Fibroblast of skin of right quadriceps (primary cell): Measurements from ENCODE around the gene KAT14.
"Not testable (repeated sequence)": the region's sequence is repeated elsewhere in the genome, so short reads cannot be mapped to it uniquely, and the experiment has no call there.

ENCODE experiments used
- DNase-seq: peaks from one replicate; pipeline ENCODE4 v3.0.0-alpha.2; 2013

KAT14 gene

DNA sequence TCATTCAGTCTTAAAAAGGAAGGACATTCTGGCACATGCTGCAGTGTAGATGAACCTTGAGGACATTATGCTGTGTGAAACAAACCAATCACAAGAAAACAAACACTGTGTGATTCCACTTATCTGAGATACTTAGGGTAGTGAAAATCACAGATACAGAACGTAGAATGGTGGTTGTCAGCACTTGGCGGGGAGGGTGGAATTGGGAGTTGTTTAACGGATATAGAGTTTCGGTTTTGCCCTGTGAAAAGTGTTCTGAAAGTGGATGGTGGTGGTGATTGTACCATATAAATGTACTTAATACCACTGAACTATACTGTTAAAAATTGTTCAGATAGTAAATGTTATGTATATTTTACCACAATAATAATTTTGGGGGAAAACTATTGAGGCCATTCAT, 18.4 kb downstream of the KAT14 start:
- no peak for DNase-seq

DNA sequence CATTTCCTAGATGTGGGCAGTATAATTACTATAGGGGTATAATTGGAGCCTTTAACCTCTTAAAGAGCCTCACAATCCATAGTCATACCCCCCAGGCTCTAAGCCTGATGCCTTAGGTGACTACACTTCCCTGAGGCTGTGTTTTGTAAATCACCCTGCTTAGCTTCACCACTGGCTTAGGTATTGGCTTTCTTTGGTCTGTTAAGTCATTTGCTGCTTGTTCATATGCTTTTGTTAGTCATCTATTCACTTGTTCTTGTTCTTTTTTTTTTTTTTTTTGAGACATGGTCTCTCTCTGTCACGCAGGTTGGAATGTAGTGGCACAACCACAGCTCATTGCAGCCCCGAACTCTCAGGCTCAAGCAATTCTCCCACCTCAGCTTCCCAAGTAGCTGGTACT, 26.7 kb downstream of the KAT14 start:
- DNase-seq = no peak

- DNase-seq = no peak
These were observed 27.9 kb downstream of the KAT14 start for GRCh38 chr20:18165553-18165952.

GRCh38 chr20:18166241-18166881, 28.7 kb downstream of the KAT14 start:
- peak; percentile 7 for DNase-seq

- DNase-seq = no peak
These were observed 29.3 kb downstream of the KAT14 start for GRCh38 chr20:18166950-18167349.

DNA sequence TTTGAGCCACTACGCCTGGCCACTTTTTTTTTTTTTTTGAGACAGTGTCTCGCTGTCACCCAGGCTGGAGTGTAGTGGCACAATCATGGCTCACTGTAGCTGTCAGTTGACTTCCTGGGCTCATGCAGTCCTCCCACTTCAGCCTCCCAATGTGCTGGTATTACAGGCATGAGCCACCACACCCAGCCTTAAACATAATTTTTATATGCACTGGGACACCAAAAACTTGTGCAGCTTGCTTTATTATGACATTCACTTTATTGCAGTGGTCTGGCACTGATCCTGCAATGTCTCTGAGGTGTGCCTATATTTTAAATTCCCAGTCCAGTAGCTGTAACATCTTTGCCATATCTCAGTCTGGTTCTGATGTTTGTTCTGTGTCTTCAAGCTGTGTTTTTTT, 34.7 kb downstream of the KAT14 start:
- no peak for DNase-seq

DNA sequence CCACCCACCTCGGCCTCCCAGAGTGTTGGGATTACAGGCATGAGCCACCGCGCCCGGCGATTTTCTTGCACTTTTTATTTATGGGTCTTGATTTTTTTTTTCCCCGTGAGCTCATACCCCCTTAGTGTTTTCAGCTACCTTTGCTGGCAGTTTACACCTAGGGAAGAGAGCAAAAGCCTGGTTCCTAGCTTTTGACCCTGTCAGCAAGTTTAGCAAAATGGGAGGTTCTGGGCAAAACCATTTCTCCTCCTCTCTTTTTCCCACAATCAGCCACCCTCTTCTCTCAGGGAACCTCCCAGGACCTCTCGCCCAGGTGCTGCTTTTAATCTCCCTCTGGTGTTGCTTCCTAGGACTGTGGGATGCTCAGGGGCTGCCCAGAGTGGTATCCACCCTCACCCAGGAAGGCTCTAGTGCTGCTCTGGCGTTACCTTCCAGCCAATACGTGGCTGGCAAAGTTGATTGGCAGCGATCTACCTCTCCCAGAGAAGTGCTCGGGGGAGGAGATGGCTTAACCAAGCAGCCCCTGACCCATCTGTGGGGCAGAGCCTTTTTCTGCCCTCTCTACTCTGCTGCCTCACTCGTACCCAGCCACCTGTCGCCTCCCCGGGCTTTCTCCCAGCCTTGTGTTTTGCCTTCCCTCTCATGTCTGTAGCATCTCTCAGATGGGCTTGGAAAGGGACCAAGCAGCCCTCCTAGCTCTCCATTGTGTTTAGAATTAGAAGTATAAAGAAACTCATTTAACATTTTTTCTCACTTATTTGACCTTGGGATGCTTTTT, 37.4 kb downstream of the KAT14 start:
- DNase-seq = no peak

DNA sequence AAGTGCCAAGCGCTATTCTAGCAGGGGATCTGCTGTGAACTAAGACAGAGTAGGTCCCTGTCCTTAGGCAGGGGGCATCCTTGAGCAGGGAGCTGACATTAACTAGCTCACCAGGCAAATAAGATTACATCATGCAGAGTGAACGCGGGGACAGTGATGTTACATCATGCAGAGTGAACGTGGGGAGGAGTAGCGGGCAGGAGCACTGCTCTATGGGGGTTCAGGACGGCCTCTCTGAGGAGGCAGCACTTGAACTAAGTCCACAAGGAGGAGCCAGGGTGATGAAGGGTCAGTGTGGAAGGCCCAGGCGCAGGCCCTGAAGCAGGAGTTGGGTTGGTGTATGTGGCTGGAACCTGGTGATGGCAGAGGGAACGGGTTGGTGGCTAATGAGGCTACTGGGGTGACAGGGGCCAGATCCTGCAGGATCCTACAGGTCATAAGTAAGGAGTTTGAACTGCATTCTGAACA, 38.7 kb downstream of the KAT14 start:
- no peak for DNase-seq

- DNase-seq = not testable (repeated sequence)
These were observed 42.7 kb downstream of the KAT14 start for GRCh38 chr20:18180366-18180765.

GRCh38 chr20:18180815-18181214, 43.2 kb downstream of the KAT14 start:
- DNase-seq = no peak

DNA sequence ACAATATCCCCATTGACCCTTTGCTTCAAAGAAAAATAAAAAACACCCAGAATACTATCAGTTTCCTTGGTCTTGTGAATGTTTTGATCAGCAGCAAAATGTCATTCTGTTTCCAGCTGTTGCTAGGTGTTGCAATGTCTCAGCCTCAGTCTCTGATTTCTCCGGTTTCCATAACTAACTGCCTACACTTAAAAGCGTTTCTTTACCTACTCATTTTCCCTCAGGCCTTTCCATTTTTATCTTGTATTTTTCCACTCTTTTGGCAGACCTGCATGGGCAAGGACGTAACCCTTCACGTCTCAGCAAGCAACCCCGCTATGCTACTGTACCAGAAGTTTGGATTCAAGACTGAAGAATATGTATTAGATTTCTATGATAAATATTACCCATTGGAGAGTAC, 49.4 kb downstream of the KAT14 start:
- DNase-seq = no peak

DNA sequence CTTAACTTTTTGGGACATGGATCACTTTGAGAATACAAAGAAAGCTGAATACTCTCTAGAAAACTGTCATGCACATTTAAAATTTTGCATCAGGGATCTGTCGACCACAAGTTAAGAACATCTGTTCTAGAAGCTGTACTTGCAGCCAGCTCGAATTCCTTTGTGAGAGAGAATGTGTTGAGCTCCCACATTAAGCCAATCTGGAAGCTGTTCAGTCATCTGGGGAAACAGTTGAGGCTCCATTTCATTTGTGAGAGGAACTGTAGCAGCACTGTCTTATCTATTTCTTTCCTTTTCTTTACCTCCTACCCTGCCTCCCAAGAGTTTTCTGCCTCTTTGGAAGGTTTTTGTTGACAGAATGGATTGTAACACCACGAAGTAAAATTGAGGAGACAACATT, 50.8 kb downstream of the KAT14 start:
- no peak for DNase-seq

DNA sequence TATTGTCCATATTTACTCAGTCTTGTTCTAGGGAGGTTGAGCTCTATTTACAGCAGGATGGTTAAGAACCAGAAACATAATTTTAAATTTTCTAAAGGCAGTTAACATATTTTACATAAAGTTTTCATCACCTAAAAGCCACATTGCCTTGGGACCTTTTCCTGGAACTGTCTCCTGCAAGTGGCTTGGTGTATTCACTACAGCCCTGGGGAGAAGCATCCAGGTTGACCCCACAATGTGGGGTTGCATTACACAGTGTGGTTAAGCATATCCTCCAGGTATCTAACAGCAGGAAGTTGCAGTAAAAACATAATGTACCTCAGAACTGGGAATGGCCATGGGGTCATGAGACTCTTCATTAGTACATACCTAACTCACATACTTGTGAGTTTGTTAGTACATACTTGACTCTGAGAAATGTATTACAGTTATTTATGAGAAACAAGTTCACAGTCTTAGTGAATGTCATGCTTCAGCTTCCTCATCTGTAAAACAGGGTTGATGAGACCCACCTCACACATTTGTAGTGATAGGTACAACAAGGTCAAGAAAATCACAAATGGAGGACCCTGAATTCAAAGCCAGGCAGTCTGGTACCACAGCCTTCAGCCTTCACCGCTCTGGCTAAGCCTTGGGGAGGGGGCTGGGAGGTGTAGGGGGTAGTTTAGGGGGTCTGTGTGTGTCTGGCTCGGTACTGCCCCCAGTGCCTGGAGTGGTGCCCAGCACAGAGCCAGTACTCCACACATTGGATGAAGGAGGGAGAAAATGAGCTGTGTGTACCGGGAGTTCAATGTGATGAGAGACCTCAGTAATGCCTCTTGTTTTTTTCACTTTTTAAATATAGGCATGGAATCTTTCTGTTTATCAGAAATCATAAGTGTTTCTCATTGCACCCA, 52.9 kb downstream of the KAT14 start:
- DNase-seq = no peak

- DNase-seq = no peak
These were observed 53.6 kb downstream of the KAT14 start for GRCh38 chr20:18191306-18191705.

- not testable (repeated sequence) for DNase-seq
These were observed 56.8 kb downstream of the KAT14 start for GRCh38 chr20:18194461-18194860.

DNA sequence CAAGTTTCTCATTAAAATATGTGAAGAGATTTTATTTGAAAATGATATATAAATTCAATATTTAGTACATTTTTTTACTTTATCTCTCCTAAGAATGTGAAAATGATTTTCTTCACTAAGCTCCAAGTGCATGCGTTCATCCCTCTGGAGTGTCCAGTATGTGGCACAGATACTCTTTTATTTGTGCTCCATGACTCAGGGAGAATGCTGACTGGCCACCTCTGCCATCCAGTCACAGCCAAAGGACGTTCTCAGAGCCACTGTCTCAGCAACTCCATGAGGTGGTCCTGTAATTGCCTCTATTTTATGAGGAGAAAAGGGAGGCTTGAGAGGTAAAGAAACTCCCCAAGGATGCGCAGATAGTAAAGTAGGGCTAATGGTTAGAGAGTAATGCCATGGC, 58.3 kb downstream of the KAT14 start:
- DNase-seq = no peak

DNA sequence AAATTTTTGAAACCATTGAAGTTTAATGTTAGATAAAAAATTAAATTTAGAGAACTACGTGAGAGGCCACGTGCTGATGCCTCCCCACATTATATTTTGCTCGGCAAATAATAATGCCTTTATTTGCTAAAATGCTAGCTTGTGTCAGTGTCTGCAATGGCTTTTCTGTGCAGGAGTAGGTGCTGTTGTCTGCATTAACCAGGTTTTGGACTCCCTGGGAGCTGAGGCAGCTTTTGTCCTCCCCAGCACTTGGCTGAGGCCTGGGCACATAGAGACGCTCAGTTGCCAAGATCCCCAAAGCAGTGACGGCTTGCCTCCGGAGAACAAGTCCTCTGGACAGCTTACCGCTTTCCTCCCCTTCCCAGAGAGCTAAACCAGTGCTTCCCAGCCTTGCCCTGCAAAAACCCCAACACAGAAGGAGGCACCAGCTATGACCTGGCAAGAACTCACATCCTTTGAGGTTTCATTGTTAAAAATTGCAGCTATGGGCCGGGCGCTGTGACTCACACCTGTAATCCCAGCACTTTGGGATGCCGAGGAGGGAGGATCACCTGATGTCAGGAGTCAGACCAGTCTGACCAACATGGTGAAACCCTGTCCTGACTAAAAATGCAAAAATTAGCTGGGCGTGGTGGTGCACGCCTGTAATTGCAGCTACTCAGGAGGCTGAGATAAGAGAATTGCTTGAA, 59.9 kb downstream of the KAT14 start:
- DNase-seq = no peak

- DNase-seq = no peak
These were observed 65.3 kb downstream of the KAT14 start for GRCh38 chr20:18202966-18203365.

DNA sequence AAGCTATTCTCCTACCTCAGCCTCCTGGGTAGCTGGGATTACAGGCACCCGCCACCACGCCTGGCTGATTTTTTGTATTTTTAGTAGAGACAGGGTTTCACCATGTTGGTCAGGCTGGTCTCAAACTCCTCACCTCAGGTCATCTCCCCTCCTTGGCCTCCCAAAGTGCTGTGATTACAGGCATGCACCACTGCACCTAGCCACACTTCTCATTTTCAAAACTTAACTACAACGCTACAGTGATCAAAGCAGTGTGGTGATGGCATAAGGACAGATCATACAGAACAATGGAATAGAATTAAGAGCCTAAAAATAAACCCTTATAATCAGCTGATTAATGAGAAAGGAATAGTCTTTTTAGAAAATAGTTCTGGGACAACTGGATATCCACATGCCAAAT, 66.0 kb downstream of the KAT14 start:
- not testable (repeated sequence) for DNase-seq

- DNase-seq = no peak
These were observed 75.3 kb downstream of the KAT14 start for GRCh38 chr20:18213002-18213401.

- no peak for DNase-seq
These were observed 77.9 kb downstream of the KAT14 start for GRCh38 chr20:18215566-18215965.

DNA sequence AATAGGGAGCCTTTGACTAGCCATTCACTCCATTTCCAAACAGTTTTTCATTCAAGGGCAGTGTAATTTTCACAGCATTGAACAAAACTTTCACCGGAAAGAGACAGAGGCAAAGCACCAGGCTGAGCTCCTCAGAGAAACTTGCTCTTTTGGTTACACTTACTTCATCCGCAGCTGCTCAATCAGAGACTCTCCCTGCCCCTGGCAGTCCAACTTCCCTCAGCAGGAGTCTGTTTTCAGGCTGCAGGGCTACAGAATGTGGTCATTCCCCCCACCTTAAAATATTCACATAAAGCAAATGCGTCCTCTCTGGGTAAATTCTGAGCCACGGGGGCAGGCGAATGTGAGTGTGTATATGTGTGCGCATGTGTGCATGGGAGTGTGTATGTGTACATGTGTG, 80.6 kb downstream of the KAT14 start:
- DNase-seq = no peak

DNA sequence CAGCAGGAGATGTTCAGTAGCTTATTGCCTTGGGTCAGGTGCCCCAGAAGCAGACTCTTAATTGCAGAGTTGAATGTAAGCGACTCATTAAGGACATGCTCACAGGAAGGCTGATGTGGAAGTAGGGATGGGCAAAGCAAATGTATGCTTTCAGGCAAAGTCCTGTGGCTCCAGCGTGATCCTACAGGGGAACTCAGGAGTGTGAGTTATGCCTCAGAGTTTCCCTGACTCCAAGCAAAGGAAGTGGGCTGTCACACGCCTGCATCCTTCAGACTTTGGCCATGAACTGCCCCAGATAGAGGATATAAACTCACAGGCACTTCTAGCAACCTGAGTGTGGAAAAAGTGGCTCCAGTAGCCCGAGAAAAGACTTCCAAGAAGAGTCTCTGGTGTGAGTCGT, 85.7 kb downstream of the KAT14 start:
- DNase-seq = no peak
